Measurements from ENCODE around the gene HSPH1.

The HSPH1 gene

DNA sequence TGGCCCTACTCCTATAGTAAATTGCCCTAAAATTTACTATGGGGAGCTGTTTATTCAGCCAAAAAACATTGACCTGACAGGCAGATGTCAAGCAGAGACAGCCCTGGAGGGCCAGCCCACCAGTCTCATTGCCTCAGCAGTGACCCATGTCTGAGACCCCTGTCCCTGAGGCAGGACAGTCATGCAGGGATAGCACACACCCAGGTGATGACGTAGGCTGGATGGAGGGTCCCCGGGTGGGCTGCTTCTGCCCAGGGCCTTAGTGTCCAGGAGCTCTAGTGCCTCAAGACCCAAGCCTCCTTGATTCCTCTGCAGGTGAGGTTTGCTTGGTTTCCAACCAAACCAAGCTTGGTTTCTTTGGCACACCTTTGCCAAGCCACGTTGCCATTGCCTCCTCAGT is 72.1 kb downstream of the HSPH1 start:
- FAIRE-seq, result no peak
- TF ChIP-seq, protein P1, sequence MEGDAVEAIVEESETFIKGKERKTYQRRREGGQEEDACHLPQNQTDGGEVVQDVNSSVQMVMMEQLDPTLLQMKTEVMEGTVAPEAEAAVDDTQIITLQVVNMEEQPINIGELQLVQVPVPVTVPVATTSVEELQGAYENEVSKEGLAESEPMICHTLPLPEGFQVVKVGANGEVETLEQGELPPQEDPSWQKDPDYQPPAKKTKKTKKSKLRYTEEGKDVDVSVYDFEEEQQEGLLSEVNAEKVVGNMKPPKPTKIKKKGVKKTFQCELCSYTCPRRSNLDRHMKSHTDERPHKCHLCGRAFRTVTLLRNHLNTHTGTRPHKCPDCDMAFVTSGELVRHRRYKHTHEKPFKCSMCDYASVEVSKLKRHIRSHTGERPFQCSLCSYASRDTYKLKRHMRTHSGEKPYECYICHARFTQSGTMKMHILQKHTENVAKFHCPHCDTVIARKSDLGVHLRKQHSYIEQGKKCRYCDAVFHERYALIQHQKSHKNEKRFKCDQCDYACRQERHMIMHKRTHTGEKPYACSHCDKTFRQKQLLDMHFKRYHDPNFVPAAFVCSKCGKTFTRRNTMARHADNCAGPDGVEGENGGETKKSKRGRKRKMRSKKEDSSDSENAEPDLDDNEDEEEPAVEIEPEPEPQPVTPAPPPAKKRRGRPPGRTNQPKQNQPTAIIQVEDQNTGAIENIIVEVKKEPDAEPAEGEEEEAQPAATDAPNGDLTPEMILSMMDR (IDR thresholded peaks at IDR 0.05; ENCODE audit: insufficient read depth, missing control alignments), result no peak

DNA sequence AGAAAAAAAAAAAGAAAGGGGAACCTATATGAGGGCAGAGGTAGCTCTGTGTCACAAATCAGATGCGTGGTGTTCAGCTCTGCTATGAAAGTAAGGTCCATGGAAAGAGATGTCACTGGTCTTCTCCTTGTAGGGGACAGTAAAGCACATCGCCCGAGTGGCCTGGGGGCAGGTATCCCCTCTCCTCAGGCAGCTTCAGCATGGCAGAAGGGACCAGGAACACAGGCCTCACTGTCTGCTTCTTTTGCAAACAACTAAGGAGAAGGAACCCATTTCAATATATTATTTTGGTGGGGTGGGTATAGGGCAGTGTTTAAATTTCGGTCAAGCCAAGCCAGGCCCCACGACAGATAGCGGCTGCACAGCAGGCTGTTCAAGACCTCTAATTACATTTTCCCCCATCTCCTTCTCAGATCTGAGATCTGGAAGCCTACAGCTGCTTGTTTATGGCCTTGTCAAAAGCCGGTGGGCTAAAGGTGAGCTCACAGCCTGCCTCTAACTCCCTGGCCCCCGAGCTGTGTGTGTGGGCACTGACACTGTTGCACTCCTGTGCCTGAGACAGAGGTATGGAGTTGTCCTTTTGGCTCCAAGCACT is 72.8 kb downstream of the HSPH1 start:
- DNase-seq (ENCODE audit: insufficient read length, low spot score), result no peak
- no peak for FAIRE-seq
- TF ChIP-seq, protein P1 (IDR thresholded peaks at IDR 0.05; ENCODE audit: insufficient read depth, missing control alignments), result no peak

More for the DNA sequence above, 72.1 kb downstream of the HSPH1 start:
- no peak for DNase-seq (ENCODE audit: insufficient read length, low spot score)

Measured in D721Med (cell line).